ENCODE data around the gene SOX13. TPM values are rescaled to one million over a fixed set of nuclear protein-coding genes. Genes with fewer than 3 reads are reported as not detected.

SOX13 gene
- total and polyA plus RNA-seq, 9 of the 15 experiments (the other 6 are each of a cell fraction or from before 2014, with no cell fraction given), result 0.03 to 0.35 (median 0.06) TPM; not detected in 5

DNA sequence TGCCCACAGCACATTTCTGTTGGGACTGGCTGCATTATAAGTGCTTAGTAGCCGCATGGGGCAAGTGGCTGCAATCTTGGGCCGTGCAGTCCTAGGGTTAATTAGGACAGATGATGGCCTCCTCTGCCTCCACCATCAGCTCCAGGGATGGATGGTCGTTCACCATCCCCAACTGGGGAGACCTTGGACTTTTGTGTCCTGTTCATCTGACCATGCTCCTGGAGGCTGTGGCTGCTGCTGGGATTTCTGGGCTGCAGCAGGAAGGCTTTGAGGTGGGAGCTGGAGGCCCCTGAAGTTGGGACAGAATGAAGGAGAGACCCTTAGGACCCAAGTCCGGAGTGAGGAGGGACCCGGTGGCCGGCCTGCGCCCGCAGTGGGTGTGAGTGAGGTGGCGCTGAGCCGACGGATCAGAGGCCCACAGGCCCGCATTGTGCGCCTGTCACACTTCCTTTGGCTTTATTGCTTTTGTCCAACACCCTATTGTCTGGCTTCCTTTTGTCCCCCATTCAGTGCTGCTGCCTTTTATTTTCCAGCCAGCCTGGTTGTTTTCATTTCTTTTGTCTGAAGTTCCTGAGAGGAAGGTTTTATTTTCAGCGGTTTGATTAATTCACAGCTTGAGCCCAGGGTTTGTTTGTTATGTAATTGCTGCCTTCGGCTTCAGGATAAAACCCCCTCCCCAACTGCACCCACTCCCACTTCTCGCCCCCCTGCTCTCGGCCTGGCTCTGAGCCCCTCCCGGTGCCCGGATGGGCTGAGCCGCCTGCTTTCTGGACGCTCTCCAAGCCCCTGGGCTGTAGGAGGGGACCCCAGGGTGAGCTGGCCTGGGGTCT, 35.6 kb downstream of the SOX13 start (continued):
- TF ChIP-seq, protein P1, sequence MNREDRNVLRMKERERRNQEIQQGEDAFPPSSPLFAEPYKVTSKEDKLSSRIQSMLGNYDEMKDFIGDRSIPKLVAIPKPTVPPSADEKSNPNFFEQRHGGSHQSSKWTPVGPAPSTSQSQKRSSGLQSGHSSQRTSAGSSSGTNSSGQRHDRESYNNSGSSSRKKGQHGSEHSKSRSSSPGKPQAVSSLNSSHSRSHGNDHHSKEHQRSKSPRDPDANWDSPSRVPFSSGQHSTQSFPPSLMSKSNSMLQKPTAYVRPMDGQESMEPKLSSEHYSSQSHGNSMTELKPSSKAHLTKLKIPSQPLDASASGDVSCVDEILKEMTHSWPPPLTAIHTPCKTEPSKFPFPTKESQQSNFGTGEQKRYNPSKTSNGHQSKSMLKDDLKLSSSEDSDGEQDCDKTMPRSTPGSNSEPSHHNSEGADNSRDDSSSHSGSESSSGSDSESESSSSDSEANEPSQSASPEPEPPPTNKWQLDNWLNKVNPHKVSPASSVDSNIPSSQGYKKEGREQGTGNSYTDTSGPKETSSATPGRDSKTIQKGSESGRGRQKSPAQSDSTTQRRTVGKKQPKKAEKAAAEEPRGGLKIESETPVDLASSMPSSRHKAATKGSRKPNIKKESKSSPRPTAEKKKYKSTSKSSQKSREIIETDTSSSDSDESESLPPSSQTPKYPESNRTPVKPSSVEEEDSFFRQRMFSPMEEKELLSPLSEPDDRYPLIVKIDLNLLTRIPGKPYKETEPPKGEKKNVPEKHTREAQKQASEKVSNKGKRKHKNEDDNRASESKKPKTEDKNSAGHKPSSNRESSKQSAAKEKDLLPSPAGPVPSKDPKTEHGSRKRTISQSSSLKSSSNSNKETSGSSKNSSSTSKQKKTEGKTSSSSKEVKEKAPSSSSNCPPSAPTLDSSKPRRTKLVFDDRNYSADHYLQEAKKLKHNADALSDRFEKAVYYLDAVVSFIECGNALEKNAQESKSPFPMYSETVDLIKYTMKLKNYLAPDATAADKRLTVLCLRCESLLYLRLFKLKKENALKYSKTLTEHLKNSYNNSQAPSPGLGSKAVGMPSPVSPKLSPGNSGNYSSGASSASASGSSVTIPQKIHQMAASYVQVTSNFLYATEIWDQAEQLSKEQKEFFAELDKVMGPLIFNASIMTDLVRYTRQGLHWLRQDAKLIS (CRISPR knock-in tag; IDR thresholded peaks at IDR 0.05), result no peak
- no peak for TF ChIP-seq MEF2D (tag; conservative IDR thresholded peaks at IDR 0.05; ENCODE audit: low read depth)

DNA sequence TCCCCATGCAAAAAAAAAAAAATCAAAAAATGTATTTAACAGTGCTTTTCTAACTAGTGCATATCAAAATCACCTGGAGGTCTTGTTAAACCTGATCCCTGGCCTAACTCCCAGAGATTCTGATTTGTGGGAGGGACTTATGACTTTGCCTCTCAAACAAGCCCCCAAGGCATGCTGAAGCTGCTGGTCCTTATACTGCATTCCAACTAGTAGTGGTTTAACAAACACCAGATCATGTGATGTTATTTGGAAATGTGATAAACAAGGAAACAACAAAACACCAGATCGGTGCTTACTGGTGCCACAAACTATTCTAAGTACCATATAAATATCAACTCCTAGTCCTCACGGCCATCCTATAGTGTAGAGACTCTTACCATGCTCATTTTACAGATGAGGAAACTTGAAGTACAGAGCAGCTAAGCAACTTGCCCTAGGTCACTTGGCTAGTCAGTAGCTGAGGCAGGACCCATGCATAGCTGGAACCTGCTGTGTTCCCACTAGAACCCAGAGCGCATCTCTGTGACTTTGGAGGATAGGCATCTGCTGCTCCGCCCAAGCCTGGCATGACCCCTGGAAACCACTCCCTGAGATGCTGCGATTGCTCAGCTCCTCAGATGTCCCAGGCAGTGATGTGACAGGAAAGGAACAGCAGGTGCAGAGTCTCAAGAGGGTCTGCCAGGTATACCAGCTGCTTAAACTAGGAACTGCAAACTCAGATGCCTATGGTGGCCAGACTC, 38.1 kb downstream of the SOX13 start:
- H3K4me1 ChIP-seq (replicated peaks in 1 of 2; ENCODE audit: control insufficient read depth in 2 of 2, insufficient read depth in 2 of 2, low read length in 2 of 2), result 0 out of 5 replicates have a peak, but pooled peaks cover 0 to 2% of the 10 kb centered on the region in 2 experiments
- H3K4me2 ChIP-seq (ENCODE audit: insufficient read depth, low read length), result no peak overlapping the region
- H3K27ac ChIP-seq (ENCODE audit: extremely low read depth, low read depth, low read length), result no peak overlapping the region
- H3K9me3 ChIP-seq (replicated peaks; ENCODE audit: control insufficient read depth, insufficient read depth, low read depth, low read length), result no peaks in the 10 kb centered on the region
- TF ChIP-seq GTF2A2 (tag; IDR thresholded peaks at IDR 0.05) (no peak), MAFG (tag; conservative IDR thresholded peaks at IDR 0.05) (no peak), DDX20 (tag; IDR thresholded peaks at IDR 0.05; ENCODE audit: low read depth) (no peak), NUFIP1 (IDR thresholded peaks at IDR 0.05; ENCODE audit: partially characterized antibody) (no peak), RCOR1 (IDR thresholded peaks at IDR 0.05; ENCODE audit: borderline replicate concordance in 1 of 2, low read depth in 2 of 2, low read length in 2 of 2) (no peak)
- TF ChIP-seq, protein P2, sequence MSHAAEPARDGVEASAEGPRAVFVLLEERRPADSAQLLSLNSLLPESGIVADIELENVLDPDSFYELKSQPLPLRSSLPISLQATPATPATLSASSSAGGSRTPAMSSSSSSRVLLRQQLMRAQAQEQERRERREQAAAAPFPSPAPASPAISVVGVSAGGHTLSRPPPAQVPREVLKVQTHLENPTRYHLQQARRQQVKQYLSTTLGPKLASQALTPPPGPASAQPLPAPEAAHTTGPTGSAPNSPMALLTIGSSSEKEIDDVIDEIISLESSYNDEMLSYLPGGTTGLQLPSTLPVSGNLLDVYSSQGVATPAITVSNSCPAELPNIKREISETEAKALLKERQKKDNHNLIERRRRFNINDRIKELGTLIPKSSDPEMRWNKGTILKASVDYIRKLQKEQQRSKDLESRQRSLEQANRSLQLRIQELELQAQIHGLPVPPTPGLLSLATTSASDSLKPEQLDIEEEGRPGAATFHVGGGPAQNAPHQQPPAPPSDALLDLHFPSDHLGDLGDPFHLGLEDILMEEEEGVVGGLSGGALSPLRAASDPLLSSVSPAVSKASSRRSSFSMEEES (CRISPR knock-in tag; IDR thresholded peaks at IDR 0.05), result peak; percentile 70
- H3K36me3 ChIP-seq (ENCODE audit: control insufficient read depth, insufficient read depth, low read length), result no peaks in the 10 kb centered on the region
- H3K4me3 ChIP-seq, result no peak overlapping the region
- no peaks in the 10 kb centered on the region; the same call in 1 of the 2 replicates for H4K20me1 ChIP-seq (replicated peaks; ENCODE audit: control insufficient read depth, insufficient read depth, low read length)
- FAIRE-seq, result no peak
- POLR2A ChIA-PET, result no interaction called here
- 6% methylated on average over 5 of the region's 5 CpGs for WGBS (ENCODE audit: insufficient coverage, low coverage, missing lambda C conversion rate)
- CTCF ChIA-PET (ENCODE audit: low intra/inter-chr PET ratio), result no interaction called here
- no peaks in the 10 kb centered on the region for H3K79me2 ChIP-seq (ENCODE audit: control insufficient read depth, insufficient read depth, low read length)
- H3K9me1 ChIP-seq (ENCODE audit: control insufficient read depth, insufficient read depth, low read length), result no peaks in the 10 kb centered on the region
- in situ Hi-C loops (cut with MboI), result no loop called here
- no peak for ATAC-seq
- no peak overlapping the region for H2AFZ ChIP-seq (ENCODE audit: low read depth, low read length)
- H3K27me3 ChIP-seq (ENCODE audit: control insufficient read depth in 2 of 2, insufficient read depth in 2 of 2, low read length in 2 of 2), result peaks cover 13 to 44% of the 10 kb centered on the region in 2 experiments
- intact Hi-C loops (cut with micrococcal nuclease), result no loop called here
- BruUV-seq (replicated peaks), result no TSS peak
- H3K9ac ChIP-seq (ENCODE audit: insufficient read depth in 1 of 2, low read depth in 2 of 2, low read length in 2 of 2), result no peak overlapping the region
- no peak for DNase-seq (ENCODE audit: extremely low read depth in 1 of 4, low spot score in 3 of 4)
